GM12878 (cell line): ENCODE results near the gene POLN. TPM values are rescaled to one million over a fixed set of nuclear protein-coding genes. Genes with fewer than 3 reads are reported as not detected.

ENCODE experiments used
- ATAC-seq: fragments of 200-7000 bp; cut with Tn5 transposase; 3 replicates; pipeline ENCODE4 v1.9.1; 2020; ENCODE audit warnings: mild to moderate bottlenecking, moderate library complexity
- BruUV-seq: library from RNA; stranded (reverse); fragments of 400-500 nt; replicated peaks from 2 replicates; lab custom pipeline; 2021; lab: Mats Ljungman, UMichigan
- CTCF ChIA-PET: fragments of 300-600 bp; sonication (Branson Sonifier 250); formaldehyde crosslinking; extraction: SDS; loops from one replicate; lab custom pipeline; 2021; ENCODE audit warnings: inconsistent platforms; lab: Yijun Ruan, JAX
- POLR2A ChIA-PET: fragments of 350-600 bp; formaldehyde crosslinking; extraction: SDS; loops from one replicate; lab custom pipeline; 2021; ENCODE audit warnings: inconsistent platforms; lab: Charles Lee
- RAD21 ChIA-PET: fragments of 300-600 bp; sonication (Branson Sonifier 250); formaldehyde crosslinking; loops from one replicate; lab custom pipeline; 2023; ENCODE audit warnings: antibody characterized with exemption; ENCODE audit not compliant: unreplicated experiment; lab: Charles Lee
- SMC1A ChIA-PET: fragments of 300-600 bp; sonication (Branson Sonifier 250); formaldehyde crosslinking; loops from one replicate; lab custom pipeline; 2023; ENCODE audit not compliant: unreplicated experiment, uncharacterized antibody; lab: Charles Lee
- DNase-seq: peaks from one replicate; pipeline ENCODE4 v3.0.0-alpha.2; 2011; ENCODE audit warnings: low read depth, low spot score
- FAIRE-seq: peaks from 3 replicates; lab custom pipeline; 2011; peaks lifted over from hg19 to GRCh38; lab: Jason Lieb, UNC
- H2AFZ ChIP-seq: 2 replicates; pipeline ENCODE4 v1.6.0; 2011; ENCODE audit warnings: low read depth, low read length, control low read depth; ENCODE audit not compliant: control insufficient read depth
- H3K27ac ChIP-seq: 2 replicates; pipeline ENCODE4 v1.5.1; 2011; ENCODE audit warnings: control low read depth; ENCODE audit not compliant: control insufficient read depth, insufficient read depth
- H3K27me3 ChIP-seq, 2 experiments: replicated peaks in 1 of 2; 2 replicates each; pipeline versions ENCODE4 v1.6.0 to v1.6.1; 2011; ENCODE audit warnings: low read length in 1 of 2; ENCODE audit not compliant: control insufficient read depth in 2 of 2, insufficient read depth in 2 of 2
- H3K36me3 ChIP-seq, 2 experiments: 2 replicates each; pipeline ENCODE4 v1.5.1; 2011; ENCODE audit warnings: low read length in 1 of 2; ENCODE audit not compliant: control insufficient read depth in 2 of 2, insufficient read depth in 2 of 2
- H3K4me1 ChIP-seq: 2 replicates; pipeline ENCODE4 v1.6.1; 2011; ENCODE audit warnings: mild to moderate bottlenecking, low read length, moderate library complexity, mixed read lengths; ENCODE audit not compliant: control insufficient read depth, insufficient read depth
- H3K4me2 ChIP-seq: 2 replicates; pipeline ENCODE4 v1.6.0; 2011; ENCODE audit warnings: control low read depth; ENCODE audit not compliant: control insufficient read depth, insufficient read depth
- H3K4me3 ChIP-seq: fragments of 200-600 bp; sonication (generic); 2 replicates; pipeline ENCODE4 v1.5.1; 2016
- H3K79me2 ChIP-seq: 2 replicates; pipeline ENCODE4 v1.6.0; 2011; ENCODE audit warnings: low read length; ENCODE audit not compliant: control insufficient read depth, insufficient read depth
- H3K9ac ChIP-seq: 2 replicates; pipeline ENCODE4 v1.8.0; 2011; ENCODE audit warnings: low read length, control low read depth, mixed read lengths; ENCODE audit not compliant: control insufficient read depth, insufficient read depth
- H3K9me3 ChIP-seq: replicated peaks from 3 replicates; pipeline ENCODE4 v1.5.1; 2011; ENCODE audit warnings: mild to moderate bottlenecking, low read length; ENCODE audit not compliant: control insufficient read depth, insufficient read depth
- H4K20me1 ChIP-seq: 2 replicates; pipeline ENCODE4 v1.6.0; 2011; ENCODE audit not compliant: control insufficient read depth, insufficient read depth
- HCFC1 ChIP-seq: fragments of 150-350 bp; IDR thresholded peaks from 2 replicates; pipeline ENCODE4 v1.6.1; 2014; ENCODE audit warnings: low read length
- POLR2A ChIP-seq: IDR thresholded peaks from 2 replicates; pipeline ENCODE4 v1.6.1; 2011; ENCODE audit warnings: low read depth, mild to moderate bottlenecking, low read length
- SREBF2 ChIP-seq: IDR thresholded peaks from 2 replicates; pipeline ENCODE4 v1.6.1; 2012; ENCODE audit warnings: mild to moderate bottlenecking, low read length
- WGBS: methylation state at CpG from one replicate; pipeline ENCODE4 v1.1.6; 2016; ENCODE audit warnings: low lambda C conversion rate; ENCODE audit not compliant: insufficient replicate concordance, insufficient coverage; ENCODE audit errors: missing lambda C conversion rate; 5-methylcytosine and 5-hydroxymethylcytosine counted together
- in situ Hi-C: fragments of 300-500 bp; cut with MboI; formaldehyde crosslinking; loops from 9 replicates; pipeline ENCODE4 v1.14.3; 2018; ENCODE audit warnings: mixed read lengths
- intact Hi-C: fragments of 100-400 bp; cut with micrococcal nuclease; formaldehyde crosslinking; loops from one replicate; pipeline ENCODE4 v1.14.2; 2022; ENCODE audit not compliant: unreplicated experiment
- polyA plus RNA-seq, 11 experiments: library from polyadenylated mRNA; depleted of rRNA in 4 of 11; unstranded in 6 of 11; stranded (reverse) in 5 of 11; fragments of >200 nt; fragmentation: Nextera tagmentation in 4 of 11; fragmentation: Illumina TruSeq in 1 of 11; extraction: Ambion mirVana in 4 of 11; extraction: Trizol in 1 of 11; gene quantifications; 1 replicate in 1 of 11; 2 replicates in 10 of 11; pipeline versions ENCODE4 v1.2.1 to v1.2.3, GENCODE V29; 2011 to 2016; ENCODE audit warnings: inconsistent platforms in 2 of 11, missing spikeins in 2 of 11, low read depth in 1 of 11
- total RNA-seq, 4 experiments: library from RNA; depleted of rRNA in 3 of 4; stranded (reverse); fragments of >200 nt in 3 of 4; fragmentation: Illumina TruSeq in 1 of 4; extraction: Trizol in 1 of 4; gene quantifications; 2 replicates each; pipeline versions ENCODE4 v1.2.1 to v1.2.3, GENCODE V29; 2013 to 2021

Gene POLN
- total and polyA plus RNA-seq, 10 of the 15 experiments (the other 5 are each of a cell fraction or from before 2014, with no cell fraction given) = 0.09 to 2.0 (median 0.95) TPM; not detected in 1

GRCh38 chr4:2250357-2251072, 8.6 kb upstream of the POLN start:
- H3K27me3 ChIP-seq = no peaks in the 10 kb centered on the region
- in situ Hi-C loops (no loop called here), intact Hi-C loops (no loop called here)
- no peak overlapping the region for H2AFZ ChIP-seq
- ChIA-PET CTCF (no interaction called here), POLR2A (no interaction called here), SMC1A (no interaction called here), RAD21 (interaction anchor here (1.7 kb wide), 1 partner anchor 12 kb away, joined by 4 read pairs; the partner anchor contains the start of gene MXD4)
- H3K4me3 ChIP-seq = no peak overlapping the region
- ATAC-seq (no peak), FAIRE-seq (no peak), DNase-seq (no peak)
- no peaks in the 10 kb centered on the region for H3K9me3 ChIP-seq
- H3K36me3 ChIP-seq = peaks cover 0 to 4% of the 10 kb centered on the region in 2 experiments; a peak in 1 of 4 replicates
- TF ChIP-seq HCFC1 = no peak
- no peak overlapping the region for H3K4me2 ChIP-seq
- no peaks in the 10 kb centered on the region for H3K4me1 ChIP-seq
- no TSS peak for BruUV-seq
- no peaks in the 10 kb centered on the region for H4K20me1 ChIP-seq
- H3K79me2 ChIP-seq = no peaks in the 10 kb centered on the region
- no peak overlapping the region for H3K27ac ChIP-seq
- H3K9ac ChIP-seq = no peak overlapping the region
- 92% methylated on average over 30 of the region's 30 CpGs for WGBS

DNA sequence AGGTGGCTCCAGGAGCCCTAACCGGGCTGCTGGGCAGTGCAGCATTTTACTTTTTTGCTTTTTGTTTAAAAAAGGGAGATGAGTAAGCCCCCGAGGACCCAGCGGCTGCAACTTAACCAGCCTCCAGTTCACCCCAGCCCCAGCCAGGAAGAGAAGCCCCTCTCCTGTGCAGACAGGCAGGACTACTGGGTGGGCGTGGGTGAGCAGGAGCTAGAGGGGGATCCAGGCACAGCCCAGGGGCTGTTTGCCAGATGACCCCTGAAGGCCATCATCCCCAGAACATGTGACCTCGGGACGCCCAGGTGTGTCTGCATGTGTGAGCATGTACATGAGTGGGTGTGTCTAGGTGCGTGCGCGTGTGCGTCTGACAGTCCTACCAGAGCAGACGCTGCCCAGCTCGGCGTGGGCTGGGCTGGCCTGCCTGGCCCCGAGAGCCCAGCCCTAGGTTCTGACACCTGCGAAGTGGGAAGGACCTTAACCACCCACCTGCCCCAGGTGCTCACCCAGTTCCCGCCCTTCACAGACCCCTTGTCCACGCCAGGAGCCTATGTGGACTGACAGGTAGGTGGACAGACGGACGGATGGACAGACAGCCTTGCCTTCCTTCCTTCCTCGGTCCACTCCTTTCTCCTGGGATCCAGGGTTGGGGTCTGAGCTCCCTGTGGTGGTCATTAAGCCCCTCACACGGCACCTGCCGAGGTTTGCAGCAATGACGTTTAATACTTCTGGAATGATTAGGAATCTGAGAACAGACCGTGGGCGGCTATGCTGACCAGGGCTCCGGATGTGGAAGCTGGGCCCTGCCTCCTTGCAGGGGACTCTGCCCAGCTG, 7.8 kb upstream of the POLN start:
- 81% methylated on average over 26 of the region's 26 CpGs for WGBS
- H3K4me3 ChIP-seq = no peak overlapping the region
- CTCF ChIA-PET = interaction anchor here (0.7 to 0.9 kb wide), 2 partner anchors 30 to 244 kb away, joined by 3 read pairs; no protein-coding TSS in a partner anchor
- SMC1A ChIA-PET = no interaction called here
- peaks cover 0 to 2% of the 10 kb centered on the region in 2 experiments; a peak in 1 of 4 replicates for H3K36me3 ChIP-seq
- no peaks in the 10 kb centered on the region for H3K9me3 ChIP-seq
- H4K20me1 ChIP-seq = no peaks in the 10 kb centered on the region
- no peaks in the 10 kb centered on the region for H3K27me3 ChIP-seq
- no TSS peak for BruUV-seq
- no peak overlapping the region for H3K4me2 ChIP-seq
- POLR2A ChIA-PET = no interaction called here
- H2AFZ ChIP-seq = no peak overlapping the region
- H3K4me1 ChIP-seq = no peaks in the 10 kb centered on the region
- DNase-seq (no peak), ATAC-seq (no peak), FAIRE-seq (no peak)
- no peak overlapping the region for H3K9ac ChIP-seq
- no peak overlapping the region for H3K27ac ChIP-seq
- H3K79me2 ChIP-seq = no peaks in the 10 kb centered on the region
- RAD21 ChIA-PET = interaction anchor here (1.7 kb wide), 1 partner anchor 12 kb away, joined by 4 read pairs; the partner anchor contains the start of gene MXD4
- TF ChIP-seq SREBF2 (no peak), POLR2A (peak; percentile 43; the same call in 1 of the 2 replicates)
- in situ Hi-C loops = no loop called here
- intact Hi-C loops = no loop called here
